Uterus (tissue), 2 donors: ENCODE data around the gene DNM3.

ENCODE experiments used
- POLR2A ChIP-seq, 2 donors: fragments of 450-650 bp; IDR thresholded peaks; one replicate each; pipeline ENCODE4 v1.6.1; 2016; ENCODE audit warnings: antibody characterized with exemption in 2 of 2, mild to moderate bottlenecking in 1 of 2, moderate library complexity in 1 of 2
- TF ChIP-seq, protein P1 (sequence below), 4 experiments: fragments of 200-600 bp in 2 of 4; fragments of 450-650 bp in 2 of 4; sonication (generic) in 2 of 4; IDR thresholded peaks; one replicate each; pipeline ENCODE4 v1.5.1; 2016 to 2019; ENCODE audit warnings: antibody characterized with exemption in 4 of 4, mild to moderate bottlenecking in 2 of 4, moderate library complexity in 1 of 4

DNA sequence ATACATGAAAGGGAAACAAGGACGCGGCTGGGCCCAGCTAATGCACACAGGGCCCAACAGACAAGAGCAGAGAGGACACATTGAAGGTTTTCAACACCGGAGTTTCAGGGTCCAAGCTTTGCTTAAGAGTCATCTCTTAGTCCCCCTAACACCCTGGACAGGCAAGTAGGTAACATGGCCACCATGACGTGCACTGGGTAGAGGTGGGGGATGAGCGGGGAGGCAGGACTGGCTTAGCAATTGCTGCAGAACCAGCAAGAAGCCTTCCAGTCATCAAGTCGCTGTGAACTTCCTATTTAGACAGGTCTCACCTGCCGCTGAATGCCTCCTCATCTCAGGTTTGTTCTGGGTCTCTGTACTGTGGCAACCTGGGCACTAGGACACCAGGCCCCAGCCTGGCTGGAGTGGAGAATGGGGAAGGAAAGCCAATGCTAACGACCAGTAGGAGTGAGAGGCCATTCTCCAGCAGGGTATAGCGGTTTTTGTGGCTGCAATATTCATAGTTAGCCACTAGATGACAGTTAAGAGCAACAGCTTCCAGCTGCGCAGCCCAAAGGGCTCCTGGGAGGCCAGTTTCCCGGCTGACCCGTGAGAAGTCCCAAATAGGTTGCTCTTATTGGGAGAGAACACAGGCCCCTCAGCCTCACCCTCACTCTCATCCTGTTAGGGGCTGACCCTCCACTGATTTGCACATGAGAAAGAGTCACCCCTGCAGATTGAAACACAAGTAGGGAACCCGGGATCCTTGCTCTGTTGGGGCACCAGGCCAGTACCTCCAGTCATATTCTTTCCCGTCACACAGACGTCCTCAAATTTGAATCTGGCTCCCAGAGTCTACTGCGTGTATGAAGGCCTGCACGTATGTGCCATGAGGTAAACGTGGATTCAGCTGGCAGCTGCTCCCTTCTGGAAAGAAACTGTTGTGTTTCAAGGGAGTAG, 608.6 kb downstream of the DNM3 start:
- TF ChIP-seq, protein P1, sequence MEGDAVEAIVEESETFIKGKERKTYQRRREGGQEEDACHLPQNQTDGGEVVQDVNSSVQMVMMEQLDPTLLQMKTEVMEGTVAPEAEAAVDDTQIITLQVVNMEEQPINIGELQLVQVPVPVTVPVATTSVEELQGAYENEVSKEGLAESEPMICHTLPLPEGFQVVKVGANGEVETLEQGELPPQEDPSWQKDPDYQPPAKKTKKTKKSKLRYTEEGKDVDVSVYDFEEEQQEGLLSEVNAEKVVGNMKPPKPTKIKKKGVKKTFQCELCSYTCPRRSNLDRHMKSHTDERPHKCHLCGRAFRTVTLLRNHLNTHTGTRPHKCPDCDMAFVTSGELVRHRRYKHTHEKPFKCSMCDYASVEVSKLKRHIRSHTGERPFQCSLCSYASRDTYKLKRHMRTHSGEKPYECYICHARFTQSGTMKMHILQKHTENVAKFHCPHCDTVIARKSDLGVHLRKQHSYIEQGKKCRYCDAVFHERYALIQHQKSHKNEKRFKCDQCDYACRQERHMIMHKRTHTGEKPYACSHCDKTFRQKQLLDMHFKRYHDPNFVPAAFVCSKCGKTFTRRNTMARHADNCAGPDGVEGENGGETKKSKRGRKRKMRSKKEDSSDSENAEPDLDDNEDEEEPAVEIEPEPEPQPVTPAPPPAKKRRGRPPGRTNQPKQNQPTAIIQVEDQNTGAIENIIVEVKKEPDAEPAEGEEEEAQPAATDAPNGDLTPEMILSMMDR (IDR thresholded peaks at IDR 0.05): peak; percentile 59 to 74 (median 72)
- no peak for TF ChIP-seq POLR2A (IDR thresholded peaks at IDR 0.05)
